HG02798 (cell line): ENCODE measurements around the gene PACS2.

Experiments used
- ATAC-seq: cut with Tn5 transposase; IDR thresholded peaks from one replicate; pipeline ENCODE4 v1.9.1; 2021; ENCODE audit warnings: mild to moderate bottlenecking; ENCODE audit not compliant: unreplicated experiment, poor library complexity

PACS2 gene

DNA sequence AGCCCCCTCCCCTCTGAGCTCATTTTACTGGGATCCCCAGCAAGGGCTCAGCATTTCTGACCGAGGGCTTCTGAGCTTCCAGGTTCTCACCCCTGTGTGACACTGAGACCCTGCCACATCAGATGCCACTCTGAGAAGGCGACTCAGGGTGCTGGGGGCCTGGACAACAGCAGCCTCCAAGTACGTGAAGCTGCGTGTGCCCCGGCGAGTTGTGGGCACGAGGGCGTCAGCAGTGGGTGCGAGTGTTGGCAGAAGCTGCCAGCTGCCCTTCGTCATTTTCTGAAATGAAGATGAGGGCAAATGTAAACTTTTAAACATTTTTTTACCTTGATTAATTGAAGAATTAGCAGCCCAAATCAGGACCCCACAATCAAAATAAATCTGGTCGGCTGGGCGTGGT, 51.1 kb downstream of the PACS2 start:
- no peak for ATAC-seq

DNA sequence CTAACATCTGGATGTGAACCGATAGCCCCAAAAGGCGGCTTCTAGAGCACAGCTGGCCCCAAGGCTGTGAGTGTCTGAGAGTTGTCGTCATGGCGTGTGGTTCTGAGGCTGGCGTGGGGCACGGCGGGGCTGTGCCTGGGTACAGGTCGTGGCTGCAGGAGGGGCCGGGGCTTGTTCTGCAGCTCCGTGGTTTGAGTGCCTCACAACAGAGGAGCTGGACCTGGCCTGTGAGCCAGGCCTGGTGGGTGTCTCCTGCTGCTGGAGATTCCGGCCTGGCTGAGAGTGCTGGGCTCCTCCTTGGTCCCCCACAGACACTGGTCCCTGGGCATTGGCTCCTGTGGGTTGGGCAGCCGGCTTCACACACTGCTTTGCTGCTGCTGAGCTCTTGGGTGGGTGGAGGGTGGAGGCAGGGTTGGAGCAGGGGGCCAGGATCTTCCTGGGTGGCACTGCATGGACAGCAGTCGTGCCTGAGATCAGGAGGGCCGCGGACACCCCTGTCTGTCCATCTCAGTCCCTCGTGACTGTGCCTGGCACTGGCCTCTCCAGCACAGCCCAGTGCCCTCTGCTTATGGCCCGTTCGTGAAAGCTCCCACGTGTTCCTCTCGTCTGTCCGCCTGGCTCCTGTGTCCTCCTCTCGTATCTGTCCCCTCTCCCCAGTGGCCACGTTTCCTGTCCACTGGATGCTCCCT, 52.0 kb downstream of the PACS2 start:
- no peak for ATAC-seq

DNA sequence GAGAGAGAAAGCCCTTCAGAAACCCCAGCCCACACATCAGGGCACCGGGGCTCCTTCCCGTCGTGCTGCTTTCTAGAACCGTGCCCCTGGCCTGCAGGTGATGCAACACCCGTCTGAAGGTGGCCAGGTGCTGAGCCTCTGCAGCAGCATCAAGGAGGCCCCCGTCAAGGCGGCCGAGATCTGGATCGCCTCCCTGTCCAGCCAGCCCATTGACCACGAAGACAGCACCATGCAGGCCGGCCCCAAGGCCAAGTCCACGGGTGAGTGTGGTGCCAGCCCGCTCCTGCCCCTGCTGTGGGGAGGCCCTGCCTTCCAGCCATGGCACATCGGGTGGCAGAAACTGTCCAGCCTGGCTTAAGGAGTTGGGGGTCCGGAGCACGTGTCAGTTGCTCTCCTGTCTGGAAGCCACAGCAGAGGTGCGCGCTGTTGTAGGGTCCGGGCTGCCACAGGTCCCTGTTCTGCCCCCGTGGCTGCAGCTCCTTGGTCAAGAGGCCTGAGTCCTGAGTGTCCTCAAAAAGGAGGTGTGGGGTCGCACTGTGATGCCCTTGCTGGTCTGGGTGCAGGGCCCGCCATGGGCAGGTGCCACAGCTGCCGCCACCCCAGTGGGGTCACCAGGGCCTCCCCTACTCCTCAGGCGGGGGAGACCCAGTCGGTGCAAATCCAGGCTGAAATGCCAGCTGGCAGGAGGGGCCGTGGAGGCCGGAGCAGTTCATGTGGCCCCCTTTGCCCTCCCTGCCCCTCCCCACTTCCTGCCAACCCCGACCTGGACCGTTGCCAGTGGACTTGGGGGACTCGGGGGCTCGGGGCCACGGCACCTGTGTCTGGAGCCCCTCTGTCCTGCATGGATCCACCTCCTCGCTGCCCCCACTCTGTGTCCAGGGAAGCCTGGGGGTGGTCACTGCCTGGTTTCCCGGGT, 52.8 kb downstream of the PACS2 start:
- no peak for ATAC-seq

DNA sequence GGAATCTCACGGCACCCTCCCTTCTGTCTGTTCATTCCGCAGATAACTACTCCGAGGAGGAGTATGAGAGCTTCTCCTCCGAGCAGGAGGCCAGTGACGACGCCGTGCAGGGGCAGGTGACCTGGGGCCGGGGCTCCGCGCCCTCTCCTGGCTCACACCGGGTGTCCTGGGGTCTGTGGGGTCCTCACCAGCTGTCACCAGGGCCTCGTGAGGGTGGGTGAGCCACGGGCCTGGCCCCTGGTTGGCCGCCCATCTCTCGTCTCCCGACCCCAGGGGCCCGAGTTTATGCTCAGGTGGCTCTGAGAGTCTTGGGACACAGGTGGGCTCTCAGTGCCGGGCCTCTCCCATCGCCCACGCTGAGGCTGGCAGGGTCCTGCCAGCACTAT, 53.5 kb downstream of the PACS2 start:
- no peak for ATAC-seq

DNA sequence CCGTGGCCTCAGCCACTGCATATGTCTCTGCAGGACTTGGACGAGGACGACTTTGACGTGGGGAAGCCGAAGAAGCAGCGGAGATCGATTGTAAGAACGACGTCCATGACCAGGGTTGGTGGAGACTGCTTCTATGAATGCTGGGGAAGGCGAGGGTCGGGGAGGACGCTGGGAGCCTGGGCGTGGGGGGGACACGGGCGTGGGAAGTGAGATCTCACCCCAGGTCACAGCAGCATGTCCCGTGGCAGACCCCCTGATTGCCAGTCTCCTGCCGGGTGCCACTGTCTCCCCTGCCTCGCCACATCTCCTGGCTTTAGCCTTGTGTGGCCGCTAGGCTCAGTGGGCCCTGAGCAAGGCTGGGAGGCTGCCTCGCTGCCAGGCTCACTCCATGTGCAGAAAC, 53.9 kb downstream of the PACS2 start:
- ATAC-seq, result no peak

DNA sequence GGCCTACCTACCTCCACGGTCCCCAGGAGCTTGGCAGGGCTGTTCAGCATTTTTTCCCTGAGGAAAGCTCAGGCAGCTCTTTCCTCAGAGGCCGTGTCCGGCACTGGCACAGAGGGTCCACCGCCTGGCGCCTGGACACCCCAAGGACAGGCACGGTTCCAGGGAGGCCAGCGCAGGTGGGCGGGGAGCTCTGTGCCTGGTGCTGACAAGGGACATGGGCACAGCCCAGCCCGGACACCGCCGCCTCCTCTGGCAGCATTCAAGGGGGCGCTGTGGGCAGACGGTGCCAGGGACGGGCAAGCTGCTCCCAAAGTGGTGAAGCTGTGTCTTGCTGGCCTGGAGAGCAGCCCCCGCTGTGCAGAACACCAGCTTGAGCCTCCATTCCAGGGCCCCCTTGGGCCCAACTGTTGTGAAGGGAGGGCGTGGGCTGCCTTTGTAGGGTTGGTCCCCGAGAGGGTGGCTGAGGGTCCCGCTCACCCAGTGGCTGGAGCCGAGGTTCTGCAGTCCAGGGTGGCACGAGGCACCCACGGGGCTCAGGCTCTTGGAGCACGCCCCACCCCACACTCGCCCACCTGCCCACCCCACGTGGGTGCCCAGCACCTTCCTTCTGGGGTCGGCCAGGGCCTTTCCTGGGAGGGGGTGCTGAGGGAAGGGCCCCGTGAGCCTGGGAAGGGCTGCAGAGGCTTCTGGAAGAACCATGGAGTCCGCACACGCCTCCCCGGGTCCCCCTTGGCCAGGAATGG, 54.5 kb downstream of the PACS2 start:
- no peak for ATAC-seq

DNA sequence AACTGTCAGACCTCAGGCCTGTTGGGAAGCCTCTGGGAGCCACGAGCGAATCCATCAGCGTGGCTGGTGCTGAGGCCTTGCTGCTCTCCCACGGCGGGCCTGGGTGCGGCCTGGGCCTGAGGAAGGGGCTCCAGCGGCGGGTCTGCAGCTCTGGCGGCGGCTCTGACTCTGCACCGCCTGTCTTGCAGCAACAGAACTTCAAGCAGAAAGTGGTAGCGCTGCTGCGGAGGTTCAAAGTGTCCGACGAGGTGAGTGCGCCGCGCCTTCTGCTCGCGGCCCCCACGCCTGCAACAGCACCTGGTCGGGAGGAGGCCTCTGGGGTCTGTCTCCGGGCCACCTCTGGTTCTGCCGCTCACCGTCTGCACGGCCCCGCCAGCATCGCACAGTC, 55.1 kb downstream of the PACS2 start:
- ATAC-seq, result no peak

DNA sequence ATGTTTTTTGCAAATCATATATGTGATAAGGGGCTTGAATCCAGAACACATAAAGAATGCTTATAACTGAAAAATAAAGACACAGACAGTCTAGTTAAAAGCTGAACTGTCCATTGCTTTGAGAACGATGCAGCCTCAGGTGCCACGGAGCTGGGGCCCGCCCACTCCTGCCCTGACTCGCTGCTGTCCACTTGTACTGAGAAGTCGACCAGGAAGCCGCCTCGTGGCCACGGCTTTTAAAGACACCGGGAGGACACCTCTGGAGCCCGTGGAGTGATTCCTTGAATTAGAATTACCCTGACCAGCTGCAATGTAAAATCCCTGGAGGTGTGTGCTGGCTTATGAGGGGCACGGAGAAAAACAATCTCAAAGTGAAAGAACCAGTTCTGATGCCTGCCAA, 59.8 kb downstream of the PACS2 start:
- ATAC-seq, result no peak

DNA sequence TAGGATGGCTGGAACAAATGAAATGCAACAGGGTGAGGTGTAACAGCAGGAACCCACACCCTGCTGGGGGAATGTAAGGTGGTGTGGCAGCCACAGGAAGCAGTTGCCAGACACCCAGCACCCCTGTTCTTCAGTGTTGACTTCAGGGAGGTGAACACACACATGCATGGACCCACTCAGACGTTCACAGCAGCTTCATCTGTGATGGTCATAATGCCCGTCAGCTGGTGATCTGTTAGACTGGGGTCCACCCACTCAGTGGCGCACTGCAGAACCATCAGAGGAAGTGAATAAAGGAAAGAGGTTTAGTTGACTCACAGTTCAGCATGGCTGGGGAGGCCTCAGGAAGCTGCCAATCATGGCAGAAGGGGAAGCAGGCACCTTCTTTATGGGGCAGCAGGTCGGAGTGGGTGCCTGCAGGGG, 61.1 kb downstream of the PACS2 start:
- no peak for ATAC-seq

DNA sequence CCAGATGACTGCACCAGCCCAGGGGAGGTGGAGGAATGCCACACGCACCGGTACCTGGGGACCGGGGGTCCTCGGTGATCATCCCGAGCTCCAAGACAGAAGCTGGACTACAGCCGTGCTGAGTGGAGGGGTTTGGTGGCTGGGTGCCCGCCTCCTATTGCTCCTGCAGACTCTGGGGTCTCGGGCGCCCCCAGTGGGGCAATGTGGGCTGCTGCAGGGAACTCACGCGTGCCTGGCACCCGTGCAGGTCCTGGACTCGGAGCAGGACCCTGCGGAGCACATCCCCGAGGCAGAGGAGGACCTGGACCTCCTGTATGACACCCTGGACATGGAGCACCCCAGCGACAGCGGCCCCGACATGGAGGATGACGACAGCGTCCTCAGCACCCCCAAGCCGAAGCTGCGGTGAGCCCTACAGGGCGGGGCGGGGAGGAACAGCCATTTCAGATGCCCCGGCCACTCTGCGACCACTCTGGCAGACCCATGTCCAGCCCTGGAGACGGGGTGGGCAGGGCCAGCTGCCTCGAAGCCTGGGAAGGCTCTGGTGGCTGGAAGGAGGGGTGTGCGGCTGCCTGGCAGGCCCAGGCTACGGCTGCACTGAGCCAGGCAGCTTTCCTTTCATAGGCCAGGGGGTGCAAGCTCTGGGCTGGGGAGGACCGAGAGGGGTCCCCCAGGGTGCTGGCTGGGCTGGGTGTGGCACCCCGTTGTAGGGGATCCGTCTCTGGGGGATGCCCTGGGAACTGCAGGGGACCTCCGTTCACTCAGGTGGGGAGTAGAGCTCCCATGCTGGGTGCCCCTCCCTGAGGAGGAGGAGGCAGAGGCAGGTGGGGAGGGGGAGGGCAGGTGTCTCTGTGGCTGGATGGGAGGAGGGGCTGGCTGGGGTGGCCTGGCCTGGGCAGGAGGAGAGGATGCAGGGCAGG, 62.2 kb downstream of the PACS2 start:
- ATAC-seq, result no peak

DNA sequence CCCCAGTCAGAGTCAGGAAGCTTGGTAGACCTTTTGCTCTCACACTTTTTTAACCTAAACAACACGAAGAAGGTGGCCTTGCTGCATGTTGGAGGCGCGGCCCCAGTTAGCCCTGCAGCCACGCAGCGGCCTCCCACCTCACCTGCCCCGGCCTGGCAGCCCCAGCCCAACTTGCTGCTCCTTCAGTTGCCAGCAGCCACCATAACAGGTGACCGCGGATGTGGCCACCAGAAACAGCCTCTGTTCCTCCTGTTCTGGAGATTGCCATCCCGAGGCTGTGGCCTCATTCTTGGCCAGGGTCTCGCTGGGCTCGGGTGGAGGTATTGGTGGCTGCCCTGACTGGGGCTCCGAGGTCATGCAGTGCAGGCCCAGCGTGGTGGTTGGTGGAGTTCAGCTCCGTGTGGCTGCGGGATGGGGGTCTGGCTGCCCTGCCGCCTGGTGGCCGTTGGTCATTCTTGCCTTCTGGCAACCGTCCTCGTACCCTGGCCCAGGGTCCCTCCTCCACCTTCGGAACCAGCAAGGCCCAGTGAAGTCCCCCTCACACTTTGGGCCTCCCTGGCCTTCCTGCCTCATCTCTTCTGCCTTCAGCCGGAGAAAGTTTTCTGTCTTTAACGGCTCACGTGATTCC, 63.1 kb downstream of the PACS2 start:
- no peak for ATAC-seq

DNA sequence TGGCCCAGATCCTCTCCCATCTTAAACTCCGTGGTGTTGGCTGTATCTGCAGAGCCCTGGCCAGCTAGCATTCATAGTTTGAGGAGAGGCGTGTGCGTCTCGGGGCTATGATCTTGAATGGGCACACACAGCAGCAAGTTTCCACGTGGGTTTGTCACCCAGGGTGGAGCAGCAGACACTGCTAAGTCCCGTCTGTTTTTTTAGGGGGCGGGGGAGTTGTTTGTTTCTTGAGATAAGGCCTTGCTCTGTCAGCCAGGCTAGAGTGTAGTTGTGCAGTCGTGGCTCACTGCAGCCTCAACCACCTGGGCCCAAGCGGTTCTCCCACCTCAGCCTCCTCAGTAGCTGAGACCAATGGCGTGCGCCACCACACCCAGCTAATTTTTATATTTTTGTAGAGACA, 63.7 kb downstream of the PACS2 start:
- ATAC-seq, result no peak

DNA sequence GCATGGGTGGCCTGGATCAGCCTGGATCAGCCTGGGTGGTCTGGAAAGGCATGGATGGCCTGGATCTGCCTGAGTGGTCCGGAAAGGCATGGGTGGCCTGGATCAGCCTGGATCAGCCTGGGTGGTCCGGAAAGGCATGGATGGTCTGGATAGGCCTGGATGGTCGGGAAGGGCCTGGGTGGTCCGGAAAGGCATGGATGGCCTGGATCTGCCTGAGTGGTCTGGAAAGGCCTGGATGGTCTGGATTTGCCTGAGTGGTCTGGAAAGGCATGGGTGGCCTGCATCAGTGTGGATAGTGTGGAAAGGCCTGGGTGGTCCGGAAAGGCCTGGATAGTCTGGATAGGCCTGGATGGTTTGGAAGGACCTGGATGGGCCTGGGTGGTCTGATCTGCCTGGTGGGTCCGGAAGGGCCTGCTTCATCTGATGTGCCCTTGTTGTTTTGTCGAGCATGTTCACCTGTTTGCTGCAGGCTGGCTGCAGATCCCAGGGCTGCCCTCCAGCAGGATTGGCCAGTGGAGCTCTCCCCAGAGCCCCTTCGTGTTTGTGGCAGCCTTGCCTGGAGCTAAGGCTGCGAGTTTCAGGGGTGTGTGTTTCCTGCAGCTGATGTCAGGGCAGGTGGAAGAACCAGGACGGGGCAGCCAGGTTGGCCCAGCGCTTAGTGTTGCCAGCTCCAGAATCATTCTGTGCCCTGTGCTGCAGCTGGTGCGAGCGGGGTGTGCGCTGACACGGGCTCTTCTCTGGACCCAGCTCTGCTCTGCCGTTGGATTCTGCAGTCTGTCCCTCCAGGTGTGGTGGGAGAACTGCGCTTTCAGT, 64.5 kb downstream of the PACS2 start:
- ATAC-seq, result no peak

DNA sequence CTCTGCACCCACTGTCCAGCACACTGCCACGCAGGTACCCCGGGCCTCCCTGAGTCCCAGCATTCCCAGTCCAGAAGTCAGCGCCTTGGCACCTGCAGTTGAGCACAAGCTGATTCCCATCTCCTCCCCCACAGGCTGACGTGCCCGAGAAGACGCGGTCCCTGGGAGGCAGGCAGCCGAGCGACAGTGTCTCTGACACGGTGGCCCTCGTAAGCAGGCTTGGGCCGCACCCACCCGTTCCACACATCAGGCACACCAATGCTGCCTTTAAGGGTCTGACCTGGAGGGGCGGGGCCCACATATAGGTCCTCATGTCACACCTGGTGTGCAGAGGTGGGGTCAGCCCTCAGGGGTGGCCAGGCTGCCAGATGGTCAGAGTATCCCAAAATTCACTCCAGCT, 65.4 kb downstream of the PACS2 start:
- ATAC-seq, result no peak

DNA sequence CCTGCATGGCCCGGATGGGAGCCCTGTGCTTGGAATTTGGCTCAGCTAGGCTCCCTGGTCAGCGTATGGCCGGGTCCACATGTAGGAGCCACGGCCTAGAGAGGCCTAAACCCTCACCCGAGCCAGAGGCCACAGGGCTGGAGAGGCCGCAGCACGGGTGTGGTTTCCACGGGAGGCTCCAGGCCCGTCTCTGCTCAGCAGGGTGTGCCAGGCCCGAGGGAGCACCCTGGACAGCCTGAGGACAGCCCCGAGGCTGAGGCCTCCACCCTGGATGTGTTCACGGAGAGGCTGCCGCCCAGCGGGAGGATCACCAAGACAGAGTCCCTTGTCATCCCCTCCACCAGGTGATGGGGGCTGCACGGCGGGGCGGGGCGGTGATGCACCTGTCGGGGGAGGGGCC, 66.2 kb downstream of the PACS2 start:
- no peak for ATAC-seq

DNA sequence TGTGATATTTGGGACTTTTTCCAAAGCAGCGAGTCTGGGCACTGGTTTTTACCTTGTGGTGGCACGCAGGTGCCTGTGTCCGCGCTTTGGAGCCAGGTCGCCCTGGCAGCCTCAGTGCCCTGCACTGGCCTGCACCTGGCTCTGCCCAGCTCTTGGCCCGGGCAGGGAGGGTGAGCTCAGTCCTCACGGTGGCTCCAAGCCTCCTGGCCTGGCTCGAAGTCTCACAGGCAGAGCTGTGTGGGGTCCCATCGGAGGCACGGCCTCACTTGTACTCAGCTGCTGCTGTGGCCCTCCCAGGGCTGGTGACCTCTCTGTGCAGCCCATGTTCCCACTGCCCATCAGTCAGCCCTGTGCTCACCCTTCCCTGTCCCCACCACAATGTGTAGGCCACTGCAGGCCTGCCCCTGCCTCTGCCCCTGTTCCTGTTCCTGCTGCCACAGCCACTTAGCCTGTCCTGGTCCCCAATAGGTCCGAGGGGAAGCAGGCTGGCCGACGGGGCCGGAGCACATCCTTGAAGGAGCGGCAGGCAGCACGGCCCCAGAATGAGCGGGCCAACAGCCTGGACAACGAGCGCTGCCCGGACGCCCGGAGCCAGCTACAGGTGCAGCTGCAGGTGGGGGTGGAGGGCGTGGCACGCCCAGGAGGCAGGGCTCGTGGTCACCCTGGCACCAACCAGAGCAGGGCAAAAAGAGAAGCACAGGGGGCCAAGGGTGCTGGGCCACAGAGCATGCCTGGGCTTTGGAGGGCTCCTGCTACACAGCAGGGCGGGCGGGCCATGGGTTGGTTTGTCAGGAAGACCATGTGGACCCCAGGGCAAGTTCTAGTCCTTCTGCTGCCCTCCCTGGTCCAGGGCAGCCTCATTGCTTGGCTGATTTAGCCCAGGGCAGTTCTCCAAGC, 67.1 kb downstream of the PACS2 start:
- ATAC-seq, result no peak

DNA sequence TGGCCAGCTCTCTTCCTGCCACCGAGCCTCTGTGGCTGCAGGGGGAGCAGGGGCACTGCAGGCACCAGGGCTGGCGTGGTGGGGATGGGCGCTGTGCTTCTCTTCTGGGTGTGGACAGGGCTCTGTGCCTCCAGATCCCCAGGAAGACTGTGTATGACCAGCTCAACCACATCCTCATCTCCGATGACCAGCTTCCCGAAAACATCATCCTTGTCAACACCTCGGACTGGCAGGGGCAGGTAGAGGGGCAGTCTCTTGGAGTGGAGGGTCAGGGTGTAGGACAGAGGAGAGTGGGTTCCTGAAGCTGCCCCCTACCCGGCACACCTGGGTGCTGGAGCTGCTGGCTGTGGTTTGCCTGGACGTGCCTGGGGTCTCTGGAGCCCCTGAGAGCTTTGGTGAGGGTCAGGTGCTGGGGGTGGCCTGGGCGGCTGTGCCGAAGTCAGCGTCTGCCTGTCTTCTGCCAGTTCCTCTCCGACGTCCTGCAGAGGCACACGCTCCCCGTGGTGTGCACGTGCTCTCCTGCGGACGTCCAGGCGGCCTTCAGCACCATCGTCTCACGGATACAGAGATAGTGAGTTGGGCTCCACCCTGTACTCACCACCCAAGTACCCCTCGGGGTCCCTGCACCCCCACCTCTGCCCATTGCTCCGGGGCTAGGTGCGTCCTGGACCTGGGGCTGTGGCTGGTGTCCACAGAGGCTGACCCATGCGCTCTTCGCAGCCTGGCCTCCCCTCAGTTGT, 68.0 kb downstream of the PACS2 start:
- no peak for ATAC-seq
